KOPT-K1 (cell line): ENCODE measurements around the gene SAMD4B.
"Not testable (repeated sequence)": the region's sequence is repeated elsewhere in the genome, so short reads cannot be mapped to it uniquely, and the experiment has no call there.

Source experiments
- H3K27ac ChIP-seq: fragments of 200-600 bp; sonication (generic); 2 replicates; pipeline ENCODE4 v1.5.1; 2016; ENCODE audit warnings: antibody characterized with exemption, mild to moderate bottlenecking, low read depth, low read length; ENCODE audit not compliant: poor library complexity, severe bottlenecking
- H3K36me3 ChIP-seq: fragments of 200-600 bp; sonication (generic); 2 replicates; pipeline ENCODE4 v1.5.1; 2017; ENCODE audit warnings: antibody characterized with exemption, mild to moderate bottlenecking, low read length, moderate library complexity; ENCODE audit not compliant: insufficient read depth
- H3K9me3 ChIP-seq: fragments of 200-600 bp; sonication (generic); 2 replicates; pipeline ENCODE4 v1.5.1; 2017; ENCODE audit warnings: antibody characterized with exemption, low read length, mild to moderate bottlenecking; ENCODE audit not compliant: insufficient read depth, poor library complexity, severe bottlenecking

Gene SAMD4B

GRCh38 chr19:39307046-39307821 is 35.0 kb upstream of the SAMD4B start:
- no peak overlapping the region for H3K27ac ChIP-seq
- H3K9me3 ChIP-seq: no peaks in the 10 kb centered on the region
- no peaks in the 10 kb centered on the region for H3K36me3 ChIP-seq

GRCh38 chr19:39307822-39308530 is 34.2 kb upstream of the SAMD4B start:
- no peak overlapping the region for H3K27ac ChIP-seq
- H3K9me3 ChIP-seq: no peaks in the 10 kb centered on the region
- H3K36me3 ChIP-seq: no peaks in the 10 kb centered on the region

- H3K36me3 ChIP-seq: no peaks in the 10 kb centered on the region
- H3K9me3 ChIP-seq: no peaks in the 10 kb centered on the region
- no peak overlapping the region for H3K27ac ChIP-seq
Observed at GRCh38 chr19:39308531-39309304, 33.5 kb upstream of the SAMD4B start.

GRCh38 chr19:39309305-39309670 is 32.9 kb upstream of the SAMD4B start:
- H3K9me3 ChIP-seq, H3K36me3 ChIP-seq, H3K27ac ChIP-seq: not testable (repeated sequence)

- H3K36me3 ChIP-seq: 0 out of 2 replicates have a peak, but pooled peaks cover 6% of the 10 kb centered on the region
- no peaks in the 10 kb centered on the region for H3K9me3 ChIP-seq
Observed at GRCh38 chr19:39310558-39311311, 31.5 kb upstream of the SAMD4B start.

GRCh38 chr19:39314016-39314728 is 28.0 kb upstream of the SAMD4B start:
- no peaks in the 10 kb centered on the region for H3K9me3 ChIP-seq
- 0 out of 2 replicates have a peak, but pooled peaks cover 6% of the 10 kb centered on the region for H3K36me3 ChIP-seq
- H3K27ac ChIP-seq: no peak overlapping the region

More at GRCh38 chr19:39310558-39311311, 31.5 kb upstream of the SAMD4B start:
- no peak overlapping the region for H3K27ac ChIP-seq

GRCh38 chr19:39315933-39316332 is 26.3 kb upstream of the SAMD4B start:
- H3K9me3 ChIP-seq: no peaks in the 10 kb centered on the region
- no peak overlapping the region for H3K27ac ChIP-seq
- 0 out of 2 replicates have a peak, but pooled peaks cover 6% of the 10 kb centered on the region for H3K36me3 ChIP-seq

- no peaks in the 10 kb centered on the region for H3K9me3 ChIP-seq
- 0 out of 2 replicates have a peak, but pooled peaks cover 6% of the 10 kb centered on the region for H3K36me3 ChIP-seq
- no peak overlapping the region for H3K27ac ChIP-seq
Observed at GRCh38 chr19:39316627-39317321, 25.4 kb upstream of the SAMD4B start.

- Histone ChIP-seq H3K36me3 (0 out of 2 replicates have a peak, but pooled peaks cover 6% of the 10 kb centered on the region), H3K9me3 (no peaks in the 10 kb centered on the region), H3K27ac (no peak overlapping the region)
Observed at GRCh38 chr19:39317476-39317875, 24.7 kb upstream of the SAMD4B start.

- no peak overlapping the region for H3K27ac ChIP-seq
- H3K9me3 ChIP-seq: no peaks in the 10 kb centered on the region
- 0 out of 2 replicates have a peak, but pooled peaks cover 6% of the 10 kb centered on the region for H3K36me3 ChIP-seq
Observed at GRCh38 chr19:39318071-39318470, 24.1 kb upstream of the SAMD4B start.

- H3K9me3 ChIP-seq: no peaks in the 10 kb centered on the region
- no peak overlapping the region for H3K27ac ChIP-seq
- H3K36me3 ChIP-seq: 0 out of 2 replicates have a peak, but pooled peaks cover 6% of the 10 kb centered on the region
Observed at GRCh38 chr19:39318690-39319089, 23.5 kb upstream of the SAMD4B start.

- Histone ChIP-seq H3K27ac (no peak overlapping the region), H3K36me3 (0 out of 2 replicates have a peak, but pooled peaks cover 3% of the 10 kb centered on the region), H3K9me3 (no peaks in the 10 kb centered on the region)
Observed at GRCh38 chr19:39319098-39319891, 22.9 kb upstream of the SAMD4B start.

- no peaks in the 10 kb centered on the region for H3K9me3 ChIP-seq
- peak overlapping the region; percentile 44 for H3K27ac ChIP-seq
- H3K36me3 ChIP-seq: no peaks in the 10 kb centered on the region
Observed at GRCh38 chr19:39319892-39320248, 22.4 kb upstream of the SAMD4B start.
